MCF 10A (cell line): ENCODE results near the gene THEMIS. TPM values are rescaled to one million over a fixed set of nuclear protein-coding genes. Genes with fewer than 3 reads are reported as not detected.

Source experiments
- BruUV-seq: library from RNA; stranded (reverse); fragments of 400-500 nt; replicated peaks from 2 replicates; lab custom pipeline; 2021; lab: Mats Ljungman, UMichigan
- CTCF ChIA-PET: fragments of 300-600 bp; sonication (Branson Sonifier 250); formaldehyde crosslinking; extraction: SDS; loops from one replicate; lab custom pipeline; 2021; ENCODE audit warnings: antibody characterized with exemption, inconsistent platforms; lab: Yijun Ruan, JAX
- POLR2A ChIA-PET: fragments of 300-600, 350-650 bp; sonication (Branson Sonifier 250); formaldehyde crosslinking; extraction: SDS; loops from one replicate; lab custom pipeline; 2020; ENCODE audit warnings: antibody characterized with exemption, inconsistent platforms; lab: Yijun Ruan, JAX
- DNase-seq: peaks from one replicate; pipeline ENCODE4 v3.0.0-alpha.2; 2018; ENCODE audit not compliant: unreplicated experiment
- H3K27ac Mint-ChIP-seq: one replicate; pipeline ENCODE4 v1.8.0; 2022; ENCODE audit warnings: mild to moderate bottlenecking, low read depth, mixed read lengths; ENCODE audit not compliant: unreplicated experiment
- H3K27me3 Mint-ChIP-seq: one replicate; pipeline ENCODE4 v1.8.0; 2022; ENCODE audit warnings: mixed read lengths; ENCODE audit not compliant: insufficient read depth, unreplicated experiment
- H3K36me3 Mint-ChIP-seq: one replicate; pipeline ENCODE4 v1.8.0; 2022; ENCODE audit warnings: mild to moderate bottlenecking, moderate library complexity, mixed read lengths; ENCODE audit not compliant: insufficient read depth, unreplicated experiment
- H3K4me1 Mint-ChIP-seq: one replicate; pipeline ENCODE4 v1.8.0; 2022; ENCODE audit warnings: mixed read lengths; ENCODE audit not compliant: insufficient read depth, unreplicated experiment
- H3K4me3 Mint-ChIP-seq: one replicate; pipeline ENCODE4 v1.8.0; 2022; ENCODE audit warnings: mild to moderate bottlenecking, moderate library complexity, mixed read lengths; ENCODE audit not compliant: unreplicated experiment
- H3K9me3 Mint-ChIP-seq: one replicate; pipeline ENCODE4 v1.8.0; 2022; ENCODE audit warnings: mixed read lengths; ENCODE audit not compliant: unreplicated experiment
- CTCF ChIP-seq: fragments of 200-600 bp; IDR thresholded peaks from one replicate; pipeline ENCODE4 v1.8.0; 2022; ENCODE audit warnings: antibody characterized with exemption, mild to moderate bottlenecking; ENCODE audit not compliant: unreplicated experiment
- intact Hi-C: fragments of 100-400 bp; cut with micrococcal nuclease; formaldehyde crosslinking; loops from 2 replicates; pipeline ENCODE4 v1.14.1; 2022
- total RNA-seq: library from RNA; stranded (reverse); gene quantifications from 2 replicates; pipeline ENCODE4 v1.2.3, GENCODE V29; 2022

THEMIS gene
- total RNA-seq, 1 experiment from 2014 or later: not detected

GRCh38 chr6:127686084-127686483 lies 214.8 kb downstream of the THEMIS start:
- no TSS peak for BruUV-seq
- CTCF ChIA-PET: interaction anchor here (1.4 kb wide), 1 partner anchor 44 kb away, joined by 7 read pairs; no protein-coding TSS in a partner anchor
- no peak for DNase-seq

GRCh38 chr6:127684501-127684900 lies 216.4 kb downstream of the THEMIS start:
- Mint-ChIP-seq H3K9me3 (no peaks in the 10 kb centered on the region), H3K27ac (no peak overlapping the region)
- CTCF ChIA-PET: no interaction called here

More at GRCh38 chr6:127686084-127686483, 214.8 kb downstream of the THEMIS start:
- no peak overlapping the region for H3K4me3 Mint-ChIP-seq
- H3K9me3 Mint-ChIP-seq: no peaks in the 10 kb centered on the region
- intact Hi-C loops: no loop called here
- no peaks in the 10 kb centered on the region for H3K4me1 Mint-ChIP-seq
- POLR2A ChIA-PET: no interaction called here
- no peaks in the 10 kb centered on the region for H3K36me3 Mint-ChIP-seq
- no peak for TF ChIP-seq CTCF
- H3K27me3 Mint-ChIP-seq: peaks cover 77% of the 10 kb centered on the region
- no peak overlapping the region for H3K27ac Mint-ChIP-seq

More at GRCh38 chr6:127684501-127684900, 216.4 kb downstream of the THEMIS start:
- H3K4me1 Mint-ChIP-seq: no peaks in the 10 kb centered on the region
- H3K4me3 Mint-ChIP-seq: no peak overlapping the region
- H3K36me3 Mint-ChIP-seq: no peaks in the 10 kb centered on the region
- POLR2A ChIA-PET: no interaction called here
- no TSS peak for BruUV-seq
- intact Hi-C loops: no loop called here
- no peak for TF ChIP-seq CTCF
- DNase-seq: no peak
- H3K27me3 Mint-ChIP-seq: peaks cover 92% of the 10 kb centered on the region
